HK-2 (cell line): Measurements from ENCODE around the gene CDKN1A.
"Not testable (repeated sequence)": the region's sequence is repeated elsewhere in the genome, so short reads cannot be mapped to it uniquely, and the experiment has no call there.

Experiments used
- DNase-seq: peaks from one replicate; pipeline ENCODE4 v3.0.0-alpha.2; 2018; ENCODE audit not compliant: unreplicated experiment

The CDKN1A gene

GRCh38 chr6:36695414-36695813, 16.9 kb downstream of the CDKN1A start:
- DNase-seq: no peak

- DNase-seq: no peak
Measured at GRCh38 chr6:36697481-36697903, 19.0 kb downstream of the CDKN1A start, which contains the start of gene RAB44. RAB44 (plus strand) TSS chr6:36697826; CDS start chr6:36704236, 6,410 bp downstream.

GRCh38 chr6:36698196-36698595, 19.7 kb downstream of the CDKN1A start:
- no peak for DNase-seq

GRCh38 chr6:36698871-36699271, 20.4 kb downstream of the CDKN1A start:
- DNase-seq: no peak

- no peak for DNase-seq
Measured at GRCh38 chr6:36699348-36699747, 20.8 kb downstream of the CDKN1A start.

GRCh38 chr6:36700071-36700812, 21.7 kb downstream of the CDKN1A start:
- no peak for DNase-seq

GRCh38 chr6:36700831-36701230, 22.3 kb downstream of the CDKN1A start:
- no peak for DNase-seq

GRCh38 chr6:36701401-36701991, 23.0 kb downstream of the CDKN1A start:
- DNase-seq: no peak

GRCh38 chr6:36702656-36703055, 24.1 kb downstream of the CDKN1A start:
- no peak for DNase-seq

- no peak for DNase-seq
Measured at GRCh38 chr6:36703081-36703606, 24.6 kb downstream of the CDKN1A start.

GRCh38 chr6:36703982-36704381, 25.5 kb downstream of the CDKN1A start:
- DNase-seq: no peak

GRCh38 chr6:36704961-36705577, 26.6 kb downstream of the CDKN1A start:
- DNase-seq: not testable (repeated sequence)

GRCh38 chr6:36706339-36706738, 27.8 kb downstream of the CDKN1A start:
- no peak for DNase-seq

- DNase-seq: no peak
Measured at GRCh38 chr6:36712816-36713215, 34.3 kb downstream of the CDKN1A start.

- DNase-seq: no peak
Measured at GRCh38 chr6:36713846-36714245, 35.3 kb downstream of the CDKN1A start.

- no peak for DNase-seq
Measured at GRCh38 chr6:36714511-36714910, 36.0 kb downstream of the CDKN1A start.

GRCh38 chr6:36715469-36715868, 37.0 kb downstream of the CDKN1A start:
- no peak for DNase-seq

GRCh38 chr6:36716476-36717093, 38.1 kb downstream of the CDKN1A start:
- DNase-seq: no peak

- no peak for DNase-seq
Measured at GRCh38 chr6:36717231-36717825, 38.8 kb downstream of the CDKN1A start.

GRCh38 chr6:36717871-36718540, 39.5 kb downstream of the CDKN1A start:
- DNase-seq: no peak

- DNase-seq: no peak
Measured at GRCh38 chr6:36718560-36718959, 40.0 kb downstream of the CDKN1A start.
